ENCODE results near the gene PIP5K1B.

- TF ChIP-seq CTCF (conservative IDR thresholded peaks at IDR 0.05) (no peak), ZFX (IDR thresholded peaks at IDR 0.05) (no peak)
Measured at GRCh38 chr9:68721666-68722330, 16.8 kb downstream of the PIP5K1B start.

All from C4-2B (cell line).